HEK293 (cell line): ENCODE results near the gene SESTD1.

Experiments
- CTCF ChIA-PET: fragments of 350-600 bp; formaldehyde crosslinking; extraction: SDS; loops from one replicate; lab custom pipeline; 2021; ENCODE audit warnings: antibody characterized with exemption; lab: Yijun Ruan, JAX
- POLR2A ChIA-PET: fragments of 300-600 bp; formaldehyde crosslinking; extraction: SDS; loops from one replicate; lab custom pipeline; 2020; ENCODE audit warnings: antibody characterized with exemption, inconsistent platforms; lab: Yijun Ruan, JAX
- H3K27ac ChIP-seq: fragments of 200-500 bp; sonication (Bioruptor generic); 2 replicates; pipeline ENCODE4 v1.5.1; 2014; ENCODE audit warnings: low read depth, low read length, control low read depth, inconsistent platforms; ENCODE audit errors: extremely low read depth
- H3K36me3 ChIP-seq, 2 experiments: fragments of 200-500 bp in 1 of 2; sonication (Bioruptor generic) in 1 of 2; 1 replicate in 1 of 2; 2 replicates in 1 of 2; pipeline ENCODE4 v1.5.1; 2014 to 2017; ENCODE audit warnings: inconsistent platforms in 2 of 2, low read length in 2 of 2; ENCODE audit not compliant: control insufficient read depth in 2 of 2, insufficient read depth in 1 of 2
- H3K4me1 ChIP-seq: fragments of 200-500 bp; sonication (Bioruptor generic); 2 replicates; pipeline ENCODE4 v1.5.1; 2014; ENCODE audit warnings: mild to moderate bottlenecking, low read length, inconsistent platforms; ENCODE audit not compliant: control insufficient read depth, insufficient read depth
- H3K4me3 ChIP-seq: 2 replicates; pipeline ENCODE4 v1.5.1; 2011; ENCODE audit warnings: low read depth, mild to moderate bottlenecking, control low read depth, low read length, moderate library complexity
- H3K9me3 ChIP-seq: fragments of 200-500 bp; sonication (Bioruptor generic); 2 replicates; pipeline ENCODE4 v1.5.1; 2014; ENCODE audit warnings: low read depth, low read length, inconsistent platforms; ENCODE audit not compliant: control insufficient read depth, insufficient read depth
- CTCF ChIP-seq: fragments of 450-650 bp; formaldehyde crosslinking; IDR thresholded peaks from 2 replicates; pipeline ENCODE4 v1.5.1; 2016; ENCODE audit warnings: missing biosample characterization, missing genetic modification characterization
- GLIS1 ChIP-seq: fragments of 450-650 bp; formaldehyde crosslinking; IDR thresholded peaks from 2 replicates; pipeline ENCODE4 v1.5.1; 2016; ENCODE audit warnings: missing biosample characterization, missing genetic modification characterization
- INSM2 ChIP-seq: fragments of 450-650 bp; formaldehyde crosslinking; IDR thresholded peaks from 2 replicates; pipeline ENCODE4 v1.5.1; 2016; ENCODE audit warnings: missing biosample characterization, missing genetic modification characterization
- KLF10 ChIP-seq: fragments of 450-650 bp; IDR thresholded peaks from 2 replicates; pipeline ENCODE4 v1.5.1; 2018; ENCODE audit warnings: missing biosample characterization, mild to moderate bottlenecking, missing genetic modification characterization
- KLF16 ChIP-seq: fragments of 450-650 bp; formaldehyde crosslinking; IDR thresholded peaks from 2 replicates; pipeline ENCODE4 v1.5.1; 2017; ENCODE audit warnings: missing biosample characterization, missing genetic modification characterization
- SCRT1 ChIP-seq: fragments of 450-650 bp; formaldehyde crosslinking; IDR thresholded peaks from 2 replicates; pipeline ENCODE4 v1.5.1; 2016; ENCODE audit warnings: missing biosample characterization, missing genetic modification characterization, borderline replicate concordance
- TRIM28 ChIP-seq: IDR thresholded peaks from 2 replicates; pipeline ENCODE4 v1.6.1; 2011; ENCODE audit warnings: low read length, control low read depth, borderline replicate concordance
- YY2 ChIP-seq: fragments of 450-650 bp; formaldehyde crosslinking; IDR thresholded peaks from 2 replicates; pipeline ENCODE4 v1.5.1; 2016; ENCODE audit warnings: missing biosample characterization, missing genetic modification characterization
- ZBTB17 ChIP-seq: fragments of 450-650 bp; formaldehyde crosslinking; IDR thresholded peaks from 2 replicates; pipeline ENCODE4 v1.5.1; 2016; ENCODE audit warnings: missing biosample characterization, missing genetic modification characterization
- ZBTB44 ChIP-seq: fragments of 450-650 bp; IDR thresholded peaks from 2 replicates; pipeline ENCODE4 v1.5.1; 2018; ENCODE audit warnings: missing biosample characterization, mild to moderate bottlenecking, missing genetic modification characterization
- ZBTB8A ChIP-seq: fragments of 450-650 bp; formaldehyde crosslinking; IDR thresholded peaks from 2 replicates; pipeline ENCODE4 v1.5.1; 2016; ENCODE audit warnings: missing biosample characterization, missing genetic modification characterization
- ZFHX2 ChIP-seq: fragments of 450-650 bp; formaldehyde crosslinking; conservative IDR thresholded peaks from 2 replicates; pipeline ENCODE4 v1.5.1; 2016; ENCODE audit warnings: missing biosample characterization, missing genetic modification characterization
- ZNF223 ChIP-seq: fragments of 450-650 bp; formaldehyde crosslinking; IDR thresholded peaks from 2 replicates; pipeline ENCODE4 v1.5.1; 2016; ENCODE audit warnings: missing biosample characterization, missing genetic modification characterization
- ZNF23 ChIP-seq: fragments of 450-650 bp; formaldehyde crosslinking; IDR thresholded peaks from 2 replicates; pipeline ENCODE4 v1.5.1; 2016; ENCODE audit warnings: missing biosample characterization, missing genetic modification characterization, borderline replicate concordance
- ZNF280D ChIP-seq: fragments of 450-650 bp; formaldehyde crosslinking; IDR thresholded peaks from 2 replicates; pipeline ENCODE4 v1.5.1; 2016; ENCODE audit warnings: missing biosample characterization, missing genetic modification characterization
- ZNF366 ChIP-seq: fragments of 450-650 bp; formaldehyde crosslinking; conservative IDR thresholded peaks from 2 replicates; pipeline ENCODE4 v1.5.1; 2016; ENCODE audit warnings: missing biosample characterization, missing genetic modification characterization
- ZNF404 ChIP-seq: fragments of 450-650 bp; formaldehyde crosslinking; IDR thresholded peaks from 2 replicates; pipeline ENCODE4 v1.5.1; 2017; ENCODE audit warnings: missing biosample characterization, missing genetic modification characterization
- ZNF426 ChIP-seq: fragments of 450-650 bp; formaldehyde crosslinking; IDR thresholded peaks from 2 replicates; pipeline ENCODE4 v1.5.1; 2017; ENCODE audit warnings: missing biosample characterization, missing genetic modification characterization, mild to moderate bottlenecking, inconsistent platforms, moderate library complexity
- ZNF514 ChIP-seq: fragments of 450-650 bp; formaldehyde crosslinking; IDR thresholded peaks from 2 replicates; pipeline ENCODE4 v1.5.1; 2016; ENCODE audit warnings: missing biosample characterization, missing genetic modification characterization
- ZNF544 ChIP-seq: fragments of 450-650 bp; formaldehyde crosslinking; IDR thresholded peaks from 2 replicates; pipeline ENCODE4 v1.5.0; 2017; ENCODE audit warnings: missing biosample characterization, missing genetic modification characterization
- ZNF561 ChIP-seq: fragments of 450-650 bp; IDR thresholded peaks from 2 replicates; pipeline ENCODE4 v1.5.1; 2018; ENCODE audit warnings: missing biosample characterization, missing genetic modification characterization, borderline replicate concordance
- ZNF639 ChIP-seq: fragments of 450-650 bp; formaldehyde crosslinking; IDR thresholded peaks from 2 replicates; pipeline ENCODE4 v1.5.1; 2016; ENCODE audit warnings: missing biosample characterization, missing genetic modification characterization
- ZNF658 ChIP-seq: fragments of 450-650 bp; formaldehyde crosslinking; IDR thresholded peaks from 2 replicates; pipeline ENCODE4; 2016; ENCODE audit warnings: missing biosample characterization, missing genetic modification characterization
- ZNF677 ChIP-seq: fragments of 450-650 bp; IDR thresholded peaks from 2 replicates; pipeline ENCODE4 v1.5.0; 2018; ENCODE audit warnings: missing biosample characterization, mild to moderate bottlenecking, missing genetic modification characterization, moderate library complexity
- ZNF785 ChIP-seq: fragments of 450-650 bp; formaldehyde crosslinking; IDR thresholded peaks from 2 replicates; pipeline ENCODE4 v1.5.1; 2016; ENCODE audit warnings: missing biosample characterization, missing genetic modification characterization
- ZSCAN16 ChIP-seq: fragments of 450-650 bp; formaldehyde crosslinking; IDR thresholded peaks from 2 replicates; pipeline ENCODE4 v1.5.1; 2016; ENCODE audit warnings: missing biosample characterization, missing genetic modification characterization

Gene SESTD1

GRCh38 chr2:179071810-179072355 lies 192.7 kb downstream of the SESTD1 start:
- Histone ChIP-seq H3K27ac (no peak overlapping the region), H3K9me3 (no peaks in the 10 kb centered on the region), H3K4me3 (no peak overlapping the region), H3K36me3 (no peaks in the 10 kb centered on the region), H3K4me1 (no peaks in the 10 kb centered on the region)
- CTCF ChIA-PET, result interaction anchor here (0.7 kb wide), 1 partner anchor 123 kb away, joined by 3 read pairs; no protein-coding TSS in a partner anchor
- POLR2A ChIA-PET, result no interaction called here
- TF ChIP-seq ZBTB44 (tag by site-specific recombination) (no peak), ZNF544 (tag by site-specific recombination) (no peak), ZNF280D (tag by site-specific recombination) (no peak), ZFHX2 (tag by site-specific recombination) (no peak), KLF16 (no peak), GLIS1 (no peak), ZNF639 (tag by site-specific recombination) (no peak), ZNF785 (tag by site-specific recombination) (no peak), ZBTB17 (no peak), TRIM28 (no peak), INSM2 (no peak), ZNF514 (tag by site-specific recombination) (no peak), ZBTB8A (no peak)

GRCh38 chr2:179070895-179071294 lies 193.7 kb downstream of the SESTD1 start:
- H3K27ac ChIP-seq, result no peak overlapping the region
- H3K4me1 ChIP-seq, result no peaks in the 10 kb centered on the region
- no peaks in the 10 kb centered on the region for H3K9me3 ChIP-seq
- no peak overlapping the region for H3K4me3 ChIP-seq
- ChIA-PET POLR2A (no interaction called here), CTCF (no interaction called here)
- TF ChIP-seq ZNF404 (tag by site-specific recombination) (no peak), SCRT1 (tag by site-specific recombination) (no peak), ZNF677 (tag by site-specific recombination) (no peak), KLF10 (tag by site-specific recombination) (no peak), ZNF426 (no peak), ZSCAN16 (tag by site-specific recombination) (no peak), YY2 (tag by site-specific recombination) (no peak), ZNF23 (tag by site-specific recombination) (no peak), ZNF658 (tag by site-specific recombination) (no peak), ZNF366 (tag by site-specific recombination) (no peak), ZNF223 (tag by site-specific recombination) (no peak), ZNF544 (tag by site-specific recombination) (no peak), CTCF (tag by site-specific recombination) (no peak), ZNF561 (no peak)
- H3K36me3 ChIP-seq, result no peaks in the 10 kb centered on the region
